ENCODE data around the gene ENTHD1.

- TF ChIP-seq POLR2A (IDR thresholded peaks at IDR 0.05) (no peak), CTCF (IDR thresholded peaks at IDR 0.05) (no peak)
Measured at GRCh38 chr22:39859903-39860588, 33.5 kb downstream of the ENTHD1 start.

Measured in Peyer's patch (tissue), 4 donors.